Measurements from ENCODE around the gene ZNF697. TPM values are rescaled to one million over a fixed set of nuclear protein-coding genes. Genes with fewer than 3 reads are reported as not detected.
"Not testable (repeated sequence)": the region's sequence is repeated elsewhere in the genome, so short reads cannot be mapped to it uniquely, and the experiment has no call there.

The ZNF697 gene
- total and polyA plus RNA-seq, 9 donors: 3.0 to 9.1 (median 6.2) TPM

- no peak overlapping the region for H3K4me3 ChIP-seq
- DNase-seq: no peak
- no peaks in the 10 kb centered on the region for H3K27me3 ChIP-seq
- WGBS, 3 donors: 81 to 91% (median 89%) methylated on average over 1 of the region's 1 CpG
- no peaks in the 10 kb centered on the region for H3K36me3 ChIP-seq
- TF ChIP-seq POLR2A (IDR thresholded peaks at IDR 0.05): no peak
- TF ChIP-seq EP300 (IDR thresholded peaks at IDR 0.05): no peak
- TF ChIP-seq, protein P1, sequence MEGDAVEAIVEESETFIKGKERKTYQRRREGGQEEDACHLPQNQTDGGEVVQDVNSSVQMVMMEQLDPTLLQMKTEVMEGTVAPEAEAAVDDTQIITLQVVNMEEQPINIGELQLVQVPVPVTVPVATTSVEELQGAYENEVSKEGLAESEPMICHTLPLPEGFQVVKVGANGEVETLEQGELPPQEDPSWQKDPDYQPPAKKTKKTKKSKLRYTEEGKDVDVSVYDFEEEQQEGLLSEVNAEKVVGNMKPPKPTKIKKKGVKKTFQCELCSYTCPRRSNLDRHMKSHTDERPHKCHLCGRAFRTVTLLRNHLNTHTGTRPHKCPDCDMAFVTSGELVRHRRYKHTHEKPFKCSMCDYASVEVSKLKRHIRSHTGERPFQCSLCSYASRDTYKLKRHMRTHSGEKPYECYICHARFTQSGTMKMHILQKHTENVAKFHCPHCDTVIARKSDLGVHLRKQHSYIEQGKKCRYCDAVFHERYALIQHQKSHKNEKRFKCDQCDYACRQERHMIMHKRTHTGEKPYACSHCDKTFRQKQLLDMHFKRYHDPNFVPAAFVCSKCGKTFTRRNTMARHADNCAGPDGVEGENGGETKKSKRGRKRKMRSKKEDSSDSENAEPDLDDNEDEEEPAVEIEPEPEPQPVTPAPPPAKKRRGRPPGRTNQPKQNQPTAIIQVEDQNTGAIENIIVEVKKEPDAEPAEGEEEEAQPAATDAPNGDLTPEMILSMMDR (IDR thresholded peaks at IDR 0.05): no peak
- no peak overlapping the region for H3K27ac ChIP-seq
- no peaks in the 10 kb centered on the region for H3K9me3 ChIP-seq
- no peaks in the 10 kb centered on the region for H3K4me1 ChIP-seq (ENCODE audit: insufficient read depth)
- intact Hi-C loops (cut with DNase I): no loop called here
These were observed 54.3 kb downstream of the ZNF697 start for GRCh38 chr1:119593805-119594204.

DNA sequence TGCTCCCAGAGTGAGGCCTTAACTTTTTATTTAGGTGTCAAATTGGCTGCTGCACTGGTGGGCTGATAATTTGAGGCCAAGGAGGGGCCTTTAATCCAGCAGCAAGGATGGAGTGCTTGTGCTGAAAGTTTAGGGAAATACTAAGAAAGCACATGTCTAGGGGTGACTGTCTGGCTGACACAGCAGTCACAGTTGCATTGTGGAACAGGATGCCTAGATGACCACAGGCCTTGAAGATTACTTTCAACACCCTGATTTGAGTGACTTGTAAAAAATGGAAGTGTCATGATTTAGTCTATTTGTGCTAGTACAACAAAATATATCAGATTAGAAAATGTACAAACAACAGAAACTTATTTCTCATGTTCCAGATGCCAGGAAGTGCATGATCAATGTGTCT is 57.7 kb downstream of the ZNF697 start:
- DNase-seq: no peak
- Histone ChIP-seq H3K36me3 (no peaks in the 10 kb centered on the region), H3K4me3 (no peak overlapping the region), H3K9me3 (no peaks in the 10 kb centered on the region), H3K4me1 (ENCODE audit: insufficient read depth) (peaks cover 8% of the 10 kb centered on the region), H3K27me3 (no peaks in the 10 kb centered on the region), H3K27ac (no peak overlapping the region)
- intact Hi-C loops (cut with DNase I): no loop called here
- TF ChIP-seq POLR2A (IDR thresholded peaks at IDR 0.05) (no peak), EP300 (IDR thresholded peaks at IDR 0.05) (no peak)
- TF ChIP-seq, protein P1 (IDR thresholded peaks at IDR 0.05): no peak

DNA sequence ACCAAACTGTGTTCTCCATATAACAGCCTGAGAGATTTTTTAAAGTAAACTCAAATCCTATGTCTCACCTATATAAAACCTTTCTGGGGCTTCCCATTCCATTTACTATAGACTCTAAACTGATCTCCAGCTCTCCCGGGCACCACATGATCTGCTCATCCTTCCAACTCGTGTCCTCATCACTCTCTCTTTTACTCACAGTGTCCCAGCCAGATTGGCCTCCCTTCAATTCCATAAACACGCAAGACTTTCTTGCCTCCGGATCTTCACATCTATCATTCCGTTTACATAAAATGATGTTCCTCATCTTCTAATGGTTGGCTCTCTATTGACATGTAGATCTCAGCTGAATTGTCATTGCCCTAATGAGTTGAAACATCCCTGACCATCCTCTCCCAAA is 59.4 kb downstream of the ZNF697 start:
- Histone ChIP-seq H3K4me1 (ENCODE audit: insufficient read depth) (peaks cover 8% of the 10 kb centered on the region), H3K9me3 (no peaks in the 10 kb centered on the region), H3K27me3 (no peaks in the 10 kb centered on the region), H3K4me3 (no peak overlapping the region), H3K36me3 (no peaks in the 10 kb centered on the region), H3K27ac (no peak overlapping the region)
- intact Hi-C loops (cut with DNase I): no loop called here
- DNase-seq: no peak
- WGBS, 3 donors: 89 to 94% (median 94%) methylated on average over 5 of the region's 5 CpGs
- TF ChIP-seq, protein P1 (IDR thresholded peaks at IDR 0.05): no peak
- no peak for TF ChIP-seq POLR2A (IDR thresholded peaks at IDR 0.05)
- TF ChIP-seq EP300 (IDR thresholded peaks at IDR 0.05): no peak

GRCh38 chr1:119587341-119587740 is 60.7 kb downstream of the ZNF697 start:
- H3K4me1 ChIP-seq (ENCODE audit: insufficient read depth): peaks cover 8% of the 10 kb centered on the region
- H3K27me3 ChIP-seq: no peaks in the 10 kb centered on the region
- TF ChIP-seq EP300 (IDR thresholded peaks at IDR 0.05) (no peak), POLR2A (IDR thresholded peaks at IDR 0.05) (no peak)
- TF ChIP-seq, protein P1 (IDR thresholded peaks at IDR 0.05): no peak
- WGBS, 3 donors: 48 to 66% (median 50%) methylated on average over 3 of the region's 3 CpGs
- H3K27ac ChIP-seq: no peak overlapping the region
- intact Hi-C loops (cut with DNase I): no loop called here
- no peak overlapping the region for H3K4me3 ChIP-seq
- H3K36me3 ChIP-seq: no peaks in the 10 kb centered on the region
- H3K9me3 ChIP-seq: no peaks in the 10 kb centered on the region
- DNase-seq: no peak

GRCh38 chr1:119585801-119586200 is 62.3 kb downstream of the ZNF697 start:
- H3K9me3 ChIP-seq; H3K4me3 ChIP-seq; H3K4me1 ChIP-seq (ENCODE audit: insufficient read depth); DNase-seq; intact Hi-C loops (cut with DNase I); H3K36me3 ChIP-seq; H3K27ac ChIP-seq; H3K27me3 ChIP-seq: not testable (repeated sequence)
- WGBS, 3 donors: 91 to 98% (median 91%) methylated on average over 2 of the region's 2 CpGs
